H1 (cell line): Measurements from ENCODE around the gene RGS9.
A peak's percentile ranks its signal among the peaks of the same experiment; 100 is the strongest.

Experiments
- POLR2A ChIP-seq, 2 experiments: IDR thresholded peaks; 1 replicate in 1 of 2; 2 replicates in 1 of 2; pipeline ENCODE4 v1.6.1; 2011; ENCODE audit warnings: low read depth in 2 of 2, low read length in 2 of 2, mild to moderate bottlenecking in 2 of 2; ENCODE audit errors: control extremely low read depth in 1 of 2
- SRF ChIP-seq: IDR thresholded peaks from 2 replicates; pipeline ENCODE4 v1.6.1; 2011; ENCODE audit warnings: mild to moderate bottlenecking, low read depth, low read length, moderate library complexity
- TAF1 ChIP-seq: IDR thresholded peaks from 2 replicates; pipeline ENCODE4 v1.6.1; 2011; ENCODE audit warnings: mild to moderate bottlenecking, low read depth, low read length
- TF ChIP-seq, protein P1 (sequence below), 3 experiments: IDR thresholded peaks; 1 replicate in 2 of 3; 2 replicates in 1 of 3; pipeline versions ENCODE4 v1.5.1 to v1.6.1; 2011; ENCODE audit warnings: low read length in 3 of 3, mild to moderate bottlenecking in 3 of 3, inconsistent platforms in 2 of 3, low read depth in 1 of 3, moderate library complexity in 1 of 3; ENCODE audit not compliant: insufficient read depth in 1 of 3; ENCODE audit errors: control extremely low read depth in 1 of 3

- TF ChIP-seq POLR2A (IDR thresholded peaks at IDR 0.05; ENCODE audit: control extremely low read depth in 1 of 2, low read depth in 2 of 2, low read length in 2 of 2) (no peak), TAF1 (no peak), SRF (no peak)
- TF ChIP-seq, protein P1, sequence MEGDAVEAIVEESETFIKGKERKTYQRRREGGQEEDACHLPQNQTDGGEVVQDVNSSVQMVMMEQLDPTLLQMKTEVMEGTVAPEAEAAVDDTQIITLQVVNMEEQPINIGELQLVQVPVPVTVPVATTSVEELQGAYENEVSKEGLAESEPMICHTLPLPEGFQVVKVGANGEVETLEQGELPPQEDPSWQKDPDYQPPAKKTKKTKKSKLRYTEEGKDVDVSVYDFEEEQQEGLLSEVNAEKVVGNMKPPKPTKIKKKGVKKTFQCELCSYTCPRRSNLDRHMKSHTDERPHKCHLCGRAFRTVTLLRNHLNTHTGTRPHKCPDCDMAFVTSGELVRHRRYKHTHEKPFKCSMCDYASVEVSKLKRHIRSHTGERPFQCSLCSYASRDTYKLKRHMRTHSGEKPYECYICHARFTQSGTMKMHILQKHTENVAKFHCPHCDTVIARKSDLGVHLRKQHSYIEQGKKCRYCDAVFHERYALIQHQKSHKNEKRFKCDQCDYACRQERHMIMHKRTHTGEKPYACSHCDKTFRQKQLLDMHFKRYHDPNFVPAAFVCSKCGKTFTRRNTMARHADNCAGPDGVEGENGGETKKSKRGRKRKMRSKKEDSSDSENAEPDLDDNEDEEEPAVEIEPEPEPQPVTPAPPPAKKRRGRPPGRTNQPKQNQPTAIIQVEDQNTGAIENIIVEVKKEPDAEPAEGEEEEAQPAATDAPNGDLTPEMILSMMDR (IDR thresholded peaks at IDR 0.05; ENCODE audit: control extremely low read depth in 1 of 3, insufficient read depth in 1 of 3, low read depth in 1 of 3, low read length in 3 of 3), result peak; percentile 55 to 71 (median 69)
These were observed 124.0 kb downstream of the RGS9 start for GRCh38 chr17:65261152-65261551.
